ENCODE data around the gene AFM. TPM values are rescaled to one million over a fixed set of nuclear protein-coding genes. Genes with fewer than 3 reads are reported as not detected.

Gene AFM
- total and polyA plus RNA-seq, 10 of the 15 experiments (the other 5 are each of a cell fraction or from before 2014, with no cell fraction given), result not detected

DNA sequence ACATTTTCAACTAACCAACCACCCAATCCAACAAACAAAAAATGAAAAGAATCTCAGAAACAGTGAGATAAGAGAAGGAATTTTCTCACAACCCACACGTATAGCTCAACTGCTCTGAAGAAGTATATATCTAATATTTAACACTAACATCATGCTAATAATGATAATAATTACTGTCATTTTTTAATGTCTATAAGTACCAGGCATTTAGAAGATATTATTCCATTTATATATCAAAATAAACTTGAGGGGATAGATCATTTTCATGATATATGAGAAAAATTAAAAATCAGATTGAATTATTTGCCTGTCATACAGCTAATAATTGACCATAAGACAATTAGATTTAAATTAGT, 49.8 kb upstream of the AFM start (continued):
- TF ChIP-seq ZNF24 (IDR thresholded peaks at IDR 0.05) (no peak), CEBPB (IDR thresholded peaks at IDR 0.05; ENCODE audit: borderline replicate concordance in 1 of 2, low read depth in 2 of 2, low read length in 2 of 2) (no peak), STAT3 (IDR thresholded peaks at IDR 0.05; ENCODE audit: low read depth, low read length) (no peak), ZNF384 (IDR thresholded peaks at IDR 0.05; ENCODE audit: borderline replicate concordance, low read depth, low read length) (no peak)

DNA sequence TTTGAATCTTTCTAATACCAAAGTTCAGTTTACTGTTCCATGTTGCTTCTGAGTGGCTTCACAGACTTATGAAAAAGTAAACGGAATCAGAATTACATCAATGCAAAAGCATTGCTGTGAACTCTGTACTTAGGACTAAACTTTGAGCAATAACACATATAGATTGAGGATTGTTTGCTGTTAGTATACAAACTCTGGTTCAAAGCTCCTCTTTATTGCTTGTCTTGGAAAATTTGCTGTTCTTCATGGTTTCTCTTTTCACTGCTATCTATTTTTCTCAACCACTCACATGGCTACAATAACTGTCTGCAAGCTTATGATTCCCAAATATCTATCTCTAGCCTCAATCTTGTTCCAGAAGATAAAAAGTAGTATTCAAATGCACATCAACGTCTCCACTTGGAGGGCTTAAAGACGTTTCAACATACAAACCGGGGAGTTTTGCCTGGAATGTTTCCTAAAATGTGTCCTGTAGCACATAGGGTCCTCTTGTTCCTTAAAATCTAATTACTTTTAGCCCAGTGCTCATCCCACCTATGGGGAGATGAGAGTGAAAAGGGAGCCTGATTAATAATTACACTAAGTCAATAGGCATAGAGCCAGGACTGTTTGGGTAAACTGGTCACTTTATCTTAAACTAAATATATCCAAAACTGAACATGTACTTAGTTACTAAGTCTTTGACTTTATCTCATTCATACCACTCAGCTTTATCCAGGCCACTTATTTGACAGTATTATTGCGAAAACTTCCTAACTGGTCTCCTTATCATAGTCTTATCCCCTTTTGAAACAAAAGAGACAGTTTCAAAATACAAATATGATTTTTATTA, 49.2 kb upstream of the AFM start:
- in situ Hi-C loops (cut with MboI) (no loop called here), intact Hi-C loops (cut with micrococcal nuclease; ENCODE audit: unreplicated experiment) (no loop called here)
- no peak for DNase-seq (ENCODE audit: low read depth, low spot score)
- no peak overlapping the region for H3K9ac ChIP-seq (ENCODE audit: control insufficient read depth, insufficient read depth, low read length)
- H2AFZ ChIP-seq (ENCODE audit: control insufficient read depth, low read depth, low read length), result no peak overlapping the region
- no peaks in the 10 kb centered on the region for H3K4me1 ChIP-seq (ENCODE audit: control insufficient read depth, insufficient read depth, low read length)
- no peak overlapping the region for H3K4me3 ChIP-seq
- H3K27ac ChIP-seq (ENCODE audit: control insufficient read depth, insufficient read depth), result no peak overlapping the region
- H3K27me3 ChIP-seq (replicated peaks in 1 of 2; ENCODE audit: control insufficient read depth in 2 of 2, insufficient read depth in 2 of 2, low read length in 1 of 2), result no peaks in the 10 kb centered on the region
- CTCF ChIA-PET, result interaction anchor here (1.0 to 1.6 kb wide), 3 partner anchors 91 to 116 kb away, joined by 3 to 5 read pairs (median 3); no protein-coding TSS in a partner anchor
- ATAC-seq, result no peak
- WGBS (ENCODE audit: insufficient coverage, insufficient replicate concordance, low lambda C conversion rate, missing lambda C conversion rate), result under 1% methylated on average over 5 of the region's 5 CpGs
- no peaks in the 10 kb centered on the region for H3K9me3 ChIP-seq (replicated peaks; ENCODE audit: control insufficient read depth, insufficient read depth, low read length)
- H3K79me2 ChIP-seq (ENCODE audit: control insufficient read depth, insufficient read depth, low read length), result no peaks in the 10 kb centered on the region
- H3K4me2 ChIP-seq (ENCODE audit: control insufficient read depth, insufficient read depth), result no peak overlapping the region
- no TSS peak for BruUV-seq (replicated peaks)
- SMC1A ChIA-PET (ENCODE audit: uncharacterized antibody, unreplicated experiment), result interaction anchor here (0.9 to 2.1 kb wide), 3 partner anchors 9 to 19 kb away, joined by 3 to 9 read pairs (median 4); no protein-coding TSS in a partner anchor
- no peak for FAIRE-seq
- RAD21 ChIA-PET (ENCODE audit: unreplicated experiment), result interaction anchor here (1.5 kb wide), 1 partner anchor 91 kb away, joined by 4 read pairs; no protein-coding TSS in a partner anchor
- H4K20me1 ChIP-seq (ENCODE audit: control insufficient read depth, insufficient read depth), result no peaks in the 10 kb centered on the region
- POLR2A ChIA-PET, result no interaction called here
- H3K36me3 ChIP-seq (ENCODE audit: control insufficient read depth in 2 of 2, insufficient read depth in 2 of 2, low read length in 1 of 2), result no peaks in the 10 kb centered on the region
- no peak for TF ChIP-seq YY1 (IDR thresholded peaks at IDR 0.05; ENCODE audit: low read depth, low read length)
- no peak for TF ChIP-seq POU2F2 (IDR thresholded peaks at IDR 0.05; ENCODE audit: borderline replicate concordance, low read depth, low read length)
- no peak for TF ChIP-seq CHD2 (IDR thresholded peaks at IDR 0.05; ENCODE audit: borderline replicate concordance, low read depth, low read length)
- no peak for TF ChIP-seq EP300 (IDR thresholded peaks at IDR 0.05; ENCODE audit: borderline replicate concordance in 1 of 2, control insufficient read depth in 1 of 2, low read depth in 2 of 2, low read length in 2 of 2)
- TF ChIP-seq HDAC6 (IDR thresholded peaks at IDR 0.05; ENCODE audit: unreplicated experiment), result no peak
- no peak for TF ChIP-seq CTCF (IDR thresholded peaks at IDR 0.05 in 2 of 3, conservative IDR thresholded peaks at IDR 0.05 in 1 of 3; ENCODE audit: control insufficient read depth in 2 of 3, extremely low read depth in 1 of 3, insufficient read depth in 1 of 3, low read depth in 3 of 3, low read length in 3 of 3)
- TF ChIP-seq STAT3 (IDR thresholded peaks at IDR 0.05; ENCODE audit: low read depth, low read length), result no peak
- TF ChIP-seq POLR2AphosphoS2 (IDR thresholded peaks at IDR 0.05; ENCODE audit: low read depth, low read length), result no peak
- TF ChIP-seq NRF1 (conservative IDR thresholded peaks at IDR 0.05; ENCODE audit: low read depth, low read length), result no peak
- TF ChIP-seq CBX3 (IDR thresholded peaks at IDR 0.05; ENCODE audit: borderline replicate concordance, low read depth), result no peak
- TF ChIP-seq, protein P1, sequence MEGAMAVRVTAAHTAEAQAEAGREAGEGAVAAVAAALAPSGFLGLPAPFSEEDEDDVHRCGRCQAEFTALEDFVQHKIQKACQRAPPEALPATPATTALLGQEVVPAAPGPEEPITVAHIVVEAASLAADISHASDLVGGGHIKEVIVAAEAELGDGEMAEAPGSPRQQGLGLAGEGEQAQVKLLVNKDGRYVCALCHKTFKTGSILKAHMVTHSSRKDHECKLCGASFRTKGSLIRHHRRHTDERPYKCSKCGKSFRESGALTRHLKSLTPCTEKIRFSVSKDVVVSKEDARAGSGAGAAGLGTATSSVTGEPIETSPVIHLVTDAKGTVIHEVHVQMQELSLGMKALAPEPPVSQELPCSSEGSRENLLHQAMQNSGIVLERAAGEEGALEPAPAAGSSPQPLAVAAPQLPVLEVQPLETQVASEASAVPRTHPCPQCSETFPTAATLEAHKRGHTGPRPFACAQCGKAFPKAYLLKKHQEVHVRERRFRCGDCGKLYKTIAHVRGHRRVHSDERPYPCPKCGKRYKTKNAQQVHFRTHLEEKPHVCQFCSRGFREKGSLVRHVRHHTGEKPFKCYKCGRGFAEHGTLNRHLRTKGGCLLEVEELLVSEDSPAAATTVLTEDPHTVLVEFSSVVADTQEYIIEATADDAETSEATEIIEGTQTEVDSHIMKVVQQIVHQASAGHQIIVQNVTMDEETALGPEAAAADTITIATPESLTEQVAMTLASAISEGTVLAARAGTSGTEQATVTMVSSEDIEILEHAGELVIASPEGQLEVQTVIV (IDR thresholded peaks at IDR 0.05; ENCODE audit: borderline replicate concordance, partially characterized antibody), result no peak
- TF ChIP-seq, protein P2, sequence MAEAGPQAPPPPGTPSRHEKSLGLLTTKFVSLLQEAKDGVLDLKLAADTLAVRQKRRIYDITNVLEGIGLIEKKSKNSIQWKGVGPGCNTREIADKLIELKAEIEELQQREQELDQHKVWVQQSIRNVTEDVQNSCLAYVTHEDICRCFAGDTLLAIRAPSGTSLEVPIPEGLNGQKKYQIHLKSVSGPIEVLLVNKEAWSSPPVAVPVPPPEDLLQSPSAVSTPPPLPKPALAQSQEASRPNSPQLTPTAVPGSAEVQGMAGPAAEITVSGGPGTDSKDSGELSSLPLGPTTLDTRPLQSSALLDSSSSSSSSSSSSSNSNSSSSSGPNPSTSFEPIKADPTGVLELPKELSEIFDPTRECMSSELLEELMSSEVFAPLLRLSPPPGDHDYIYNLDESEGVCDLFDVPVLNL (IDR thresholded peaks at IDR 0.05; ENCODE audit: low read depth, low read length), result no peak
- TF ChIP-seq NR2F1 (conservative IDR thresholded peaks at IDR 0.05), result no peak
